ENCODE data around the gene LGI2.

DNA sequence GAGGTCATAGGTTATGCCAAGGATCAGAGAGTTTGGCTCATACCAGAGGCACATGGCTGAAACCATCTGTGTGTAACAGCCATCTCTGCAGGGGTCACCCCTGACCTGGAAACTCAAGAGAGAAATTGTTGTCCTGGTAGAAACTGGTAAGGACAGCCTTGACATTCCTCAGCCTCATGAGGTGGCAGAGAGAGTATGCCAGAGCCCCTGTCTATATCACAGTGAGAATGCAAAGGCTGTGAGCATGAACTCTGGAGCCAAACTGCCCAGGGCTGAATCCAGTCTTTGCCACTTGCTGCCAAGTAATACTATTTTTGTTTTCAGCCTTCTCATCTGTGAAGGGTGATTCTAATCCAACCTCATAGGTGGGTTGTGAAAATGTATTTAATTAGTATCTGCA, 80.8 kb downstream of the LGI2 start:
- TF ChIP-seq, protein P1, sequence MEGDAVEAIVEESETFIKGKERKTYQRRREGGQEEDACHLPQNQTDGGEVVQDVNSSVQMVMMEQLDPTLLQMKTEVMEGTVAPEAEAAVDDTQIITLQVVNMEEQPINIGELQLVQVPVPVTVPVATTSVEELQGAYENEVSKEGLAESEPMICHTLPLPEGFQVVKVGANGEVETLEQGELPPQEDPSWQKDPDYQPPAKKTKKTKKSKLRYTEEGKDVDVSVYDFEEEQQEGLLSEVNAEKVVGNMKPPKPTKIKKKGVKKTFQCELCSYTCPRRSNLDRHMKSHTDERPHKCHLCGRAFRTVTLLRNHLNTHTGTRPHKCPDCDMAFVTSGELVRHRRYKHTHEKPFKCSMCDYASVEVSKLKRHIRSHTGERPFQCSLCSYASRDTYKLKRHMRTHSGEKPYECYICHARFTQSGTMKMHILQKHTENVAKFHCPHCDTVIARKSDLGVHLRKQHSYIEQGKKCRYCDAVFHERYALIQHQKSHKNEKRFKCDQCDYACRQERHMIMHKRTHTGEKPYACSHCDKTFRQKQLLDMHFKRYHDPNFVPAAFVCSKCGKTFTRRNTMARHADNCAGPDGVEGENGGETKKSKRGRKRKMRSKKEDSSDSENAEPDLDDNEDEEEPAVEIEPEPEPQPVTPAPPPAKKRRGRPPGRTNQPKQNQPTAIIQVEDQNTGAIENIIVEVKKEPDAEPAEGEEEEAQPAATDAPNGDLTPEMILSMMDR (IDR thresholded peaks at IDR 0.05; ENCODE audit: poor library complexity, severe bottlenecking) = no peak
- TF ChIP-seq RAD21 (conservative IDR thresholded peaks at IDR 0.05) (no peak), POLR2AphosphoS5 (IDR thresholded peaks at IDR 0.05) (no peak), EP300 (conservative IDR thresholded peaks at IDR 0.05; ENCODE audit: poor library complexity, severe bottlenecking) (no peak), TAF1 (IDR thresholded peaks at IDR 0.05; ENCODE audit: low read depth) (no peak), EZH2 (IDR thresholded peaks at IDR 0.05; ENCODE audit: borderline replicate concordance, insufficient read depth, low read length, poor library complexity, severe bottlenecking) (no peak), SMC3 (conservative IDR thresholded peaks at IDR 0.05; ENCODE audit: poor library complexity) (no peak)
- TF ChIP-seq, protein P2, sequence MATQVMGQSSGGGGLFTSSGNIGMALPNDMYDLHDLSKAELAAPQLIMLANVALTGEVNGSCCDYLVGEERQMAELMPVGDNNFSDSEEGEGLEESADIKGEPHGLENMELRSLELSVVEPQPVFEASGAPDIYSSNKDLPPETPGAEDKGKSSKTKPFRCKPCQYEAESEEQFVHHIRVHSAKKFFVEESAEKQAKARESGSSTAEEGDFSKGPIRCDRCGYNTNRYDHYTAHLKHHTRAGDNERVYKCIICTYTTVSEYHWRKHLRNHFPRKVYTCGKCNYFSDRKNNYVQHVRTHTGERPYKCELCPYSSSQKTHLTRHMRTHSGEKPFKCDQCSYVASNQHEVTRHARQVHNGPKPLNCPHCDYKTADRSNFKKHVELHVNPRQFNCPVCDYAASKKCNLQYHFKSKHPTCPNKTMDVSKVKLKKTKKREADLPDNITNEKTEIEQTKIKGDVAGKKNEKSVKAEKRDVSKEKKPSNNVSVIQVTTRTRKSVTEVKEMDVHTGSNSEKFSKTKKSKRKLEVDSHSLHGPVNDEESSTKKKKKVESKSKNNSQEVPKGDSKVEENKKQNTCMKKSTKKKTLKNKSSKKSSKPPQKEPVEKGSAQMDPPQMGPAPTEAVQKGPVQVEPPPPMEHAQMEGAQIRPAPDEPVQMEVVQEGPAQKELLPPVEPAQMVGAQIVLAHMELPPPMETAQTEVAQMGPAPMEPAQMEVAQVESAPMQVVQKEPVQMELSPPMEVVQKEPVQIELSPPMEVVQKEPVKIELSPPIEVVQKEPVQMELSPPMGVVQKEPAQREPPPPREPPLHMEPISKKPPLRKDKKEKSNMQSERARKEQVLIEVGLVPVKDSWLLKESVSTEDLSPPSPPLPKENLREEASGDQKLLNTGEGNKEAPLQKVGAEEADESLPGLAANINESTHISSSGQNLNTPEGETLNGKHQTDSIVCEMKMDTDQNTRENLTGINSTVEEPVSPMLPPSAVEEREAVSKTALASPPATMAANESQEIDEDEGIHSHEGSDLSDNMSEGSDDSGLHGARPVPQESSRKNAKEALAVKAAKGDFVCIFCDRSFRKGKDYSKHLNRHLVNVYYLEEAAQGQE (IDR thresholded peaks at IDR 0.05; ENCODE audit: borderline replicate concordance) = no peak

All from neural cell (in vitro differentiated cells).